Spleen (tissue), 11 donors: ENCODE results near the gene SPINDOC. TPM values are rescaled to one million over a fixed set of nuclear protein-coding genes. Genes with fewer than 3 reads are reported as not detected.
"Not testable (repeated sequence)": the region's sequence is repeated elsewhere in the genome, so short reads cannot be mapped to it uniquely, and the experiment has no call there.

ENCODE experiments used
- DNase-seq: peaks from one replicate; pipeline ENCODE4 v3.0.0-alpha.2; 2020
- H3K27ac ChIP-seq, 8 donors: fragments of 200-600 bp; sonication (generic) in 7 of 8; 1 replicate in 4 of 8; 2 replicates in 4 of 8; pipeline versions ENCODE4 v1.5.0 to v1.8.0; 2016 to 2021; ENCODE audit warnings: inconsistent platforms in 4 of 8, mild to moderate bottlenecking in 4 of 8, moderate library complexity in 1 of 8
- H3K27me3 ChIP-seq, 7 donors: fragments of 200-600 bp; sonication (generic) in 6 of 7; replicated peaks in 1 of 7; 1 replicate in 4 of 7; 2 replicates in 3 of 7; pipeline versions ENCODE4 v1.5.0 to v1.8.0; 2016 to 2021; ENCODE audit warnings: inconsistent platforms in 3 of 7, mild to moderate bottlenecking in 1 of 7
- H3K36me3 ChIP-seq, 6 donors: fragments of 200-600 bp; sonication (generic) in 5 of 6; 1 replicate in 4 of 6; 2 replicates in 2 of 6; pipeline versions ENCODE4 v1.5.0 to v1.8.0; 2016 to 2021; ENCODE audit warnings: inconsistent platforms in 2 of 6
- H3K4me1 ChIP-seq, 6 donors: fragments of 200-600 bp; sonication (generic) in 5 of 6; 1 replicate in 3 of 6; 2 replicates in 3 of 6; pipeline versions ENCODE4 v1.5.0 to v1.8.0; 2016 to 2021; ENCODE audit warnings: inconsistent platforms in 3 of 6
- H3K4me3 ChIP-seq, 8 donors: fragments of 200-600 bp; sonication (generic) in 7 of 8; 1 replicate in 4 of 8; 2 replicates in 4 of 8; pipeline versions ENCODE4 v1.5.0 to v1.8.0; 2016 to 2021; ENCODE audit warnings: inconsistent platforms in 4 of 8, mild to moderate bottlenecking in 4 of 8, moderate library complexity in 2 of 8
- H3K9me3 ChIP-seq, 8 donors: fragments of 200-600 bp; sonication (generic) in 7 of 8; 1 replicate in 4 of 8; 2 replicates in 4 of 8; pipeline versions ENCODE4 v1.5.0 to v1.8.0; 2016 to 2021; ENCODE audit warnings: inconsistent platforms in 4 of 8
- POLR2A ChIP-seq, 3 donors: fragments of 450-650 bp; IDR thresholded peaks; one replicate each; pipeline ENCODE4 v1.5.1; 2017; ENCODE audit warnings: antibody characterized with exemption in 3 of 3, mild to moderate bottlenecking in 1 of 3
- POLR2AphosphoS5 ChIP-seq, 3 donors: sonication (generic); formaldehyde crosslinking; IDR thresholded peaks; one replicate each; pipeline ENCODE4 v1.5.1; 2017; ENCODE audit warnings: antibody characterized with exemption in 3 of 3
- WGBS, 5 donors: extraction: QIAGEN DNeasy Blood & Tissue Kit in 3 of 5; methylation state at CpG; one replicate each; pipeline versions ENCODE4 v1.1.5 to v1.1.7; 2013 to 2018; 5-methylcytosine and 5-hydroxymethylcytosine counted together
- intact Hi-C: fragments of 100-400 bp; cut with DNase I; formaldehyde crosslinking; loops from one replicate; pipeline ENCODE4 v1.15.0; 2023; ENCODE audit warnings: low total_unique reads
- polyA plus RNA-seq, 3 donors: library from polyadenylated mRNA; stranded (reverse); fragments of 200-250 nt; gene quantifications; one replicate each; pipeline ENCODE4 v1.2.1, GENCODE V29; 2013
- total RNA-seq, 7 donors: library from RNA; depleted of rRNA in 3 of 7; stranded (reverse); fragments of >200 nt in 3 of 7; fragmentation: NEBNext Ultra II Directional in 4 of 7; extraction: Animal tissue kit (Norgen Biotek cat#: 25700) in 4 of 7; gene quantifications; one replicate each; pipeline versions ENCODE4 v1.1.0 to v1.2.1, GENCODE V29; 2016 to 2021
- TF ChIP-seq, protein P1 (sequence below), 11 experiments: fragments of 200-600 bp in 7 of 11; fragments of 450-650 bp in 4 of 11; sonication (generic) in 4 of 11; IDR thresholded peaks in 8 of 11; conservative IDR thresholded peaks in 3 of 11; 1 replicate in 7 of 11; 2 replicates in 4 of 11; pipeline versions ENCODE4 v1.4.0 to v1.8.0; 2016 to 2021; ENCODE audit warnings: antibody characterized with exemption in 11 of 11, inconsistent platforms in 4 of 11, mild to moderate bottlenecking in 1 of 11
- donor health status: healthy with polysubstance abuse.
- donor health status: DM: no; HTN: no; CAD: no; lungs with moderate emphysema.
- donor health status: DM: no; HTN: no; CAD: no.
- donor health status: Bipolar disorder and iron deficiency.
- donor health status: healthy.
- donor health status: DM: no; HTN: no; CAD: no.
- donor health status: DM: yes; HTN: yes; CAD: no.

SPINDOC gene
- total and polyA plus RNA-seq, 10 donors = 5.1 to 16.8 (median 13.3) TPM

DNA sequence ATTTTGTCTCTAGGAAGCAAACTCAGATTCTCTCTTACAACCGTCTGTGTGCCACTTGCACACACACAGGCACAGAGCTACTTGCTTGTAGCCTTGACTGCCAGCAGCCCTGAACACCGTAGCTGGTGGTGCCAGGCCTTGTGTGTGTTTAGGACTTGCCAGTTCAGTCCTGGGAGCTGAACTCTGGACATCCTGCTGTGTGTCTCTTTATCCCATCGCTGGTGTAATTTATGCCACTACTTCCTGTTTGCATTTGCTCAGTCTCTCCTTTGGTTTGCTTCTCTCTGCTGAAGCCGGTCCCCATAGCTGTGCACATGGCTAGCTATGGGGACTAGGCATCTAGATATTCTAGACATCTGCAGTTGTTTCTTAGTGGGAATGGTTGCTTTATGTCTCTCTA is 49.7 kb downstream of the SPINDOC start:
- H3K27ac ChIP-seq = peak overlapping the region in 7 of 8 donors; percentile 20 to 80 (median 65)
- H3K27me3 ChIP-seq = no peaks in the 10 kb centered on the region
- peaks cover 21 to 98% (median 78%) of the 10 kb centered on the region in 6 donors for H3K4me1 ChIP-seq

DNA sequence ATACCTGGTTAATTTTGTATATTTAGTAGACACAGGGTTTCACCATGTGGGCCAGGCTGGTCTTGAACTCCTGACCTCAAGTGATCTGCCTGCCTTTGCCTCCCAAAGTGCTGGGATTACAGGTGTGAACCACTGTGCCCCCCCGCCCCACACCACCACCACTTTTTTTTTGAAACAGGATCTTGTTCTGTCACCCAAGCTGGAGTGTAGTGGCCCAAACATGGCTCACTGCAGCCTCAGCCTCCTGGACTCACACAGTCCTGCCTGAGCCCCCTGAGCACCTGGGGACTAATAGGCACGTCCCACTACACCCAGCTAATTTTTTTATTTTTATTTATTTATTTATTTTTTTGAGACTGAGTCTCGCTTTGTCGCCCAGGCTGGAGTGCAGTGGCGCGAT is 50.4 kb downstream of the SPINDOC start:
- H3K9me3 ChIP-seq, H3K4me3 ChIP-seq, DNase-seq, H3K27me3 ChIP-seq, intact Hi-C loops: not testable (repeated sequence)
- WGBS, 5 donors = 94 to 99% (median 96%) methylated on average over 6 of the region's 6 CpGs
- H3K4me1 ChIP-seq = peaks cover 28 to 98% (median 78%) of the 10 kb centered on the region in 6 donors
- H3K36me3 ChIP-seq = peaks cover 0 to 67% (median 8%) of the 10 kb centered on the region in 6 donors
- H3K27ac ChIP-seq = peak overlapping the region in 5 of 8 donors; percentile 37 to 80 (median 69)

More for the DNA sequence above, 49.7 kb downstream of the SPINDOC start:
- intact Hi-C loops = no loop called here
- Histone ChIP-seq H3K4me3 (peak overlapping the region in 1 of 8 donors; percentile 16), H3K9me3 (no peaks in the 10 kb centered on the region), H3K36me3 (peaks cover 0 to 66% (median 8%) of the 10 kb centered on the region in 6 donors)
- DNase-seq = no peak
- 9 to 19% (median 16%) methylated on average over 4 of the region's 4 CpGs for WGBS, 5 donors
- TF ChIP-seq, protein P1, sequence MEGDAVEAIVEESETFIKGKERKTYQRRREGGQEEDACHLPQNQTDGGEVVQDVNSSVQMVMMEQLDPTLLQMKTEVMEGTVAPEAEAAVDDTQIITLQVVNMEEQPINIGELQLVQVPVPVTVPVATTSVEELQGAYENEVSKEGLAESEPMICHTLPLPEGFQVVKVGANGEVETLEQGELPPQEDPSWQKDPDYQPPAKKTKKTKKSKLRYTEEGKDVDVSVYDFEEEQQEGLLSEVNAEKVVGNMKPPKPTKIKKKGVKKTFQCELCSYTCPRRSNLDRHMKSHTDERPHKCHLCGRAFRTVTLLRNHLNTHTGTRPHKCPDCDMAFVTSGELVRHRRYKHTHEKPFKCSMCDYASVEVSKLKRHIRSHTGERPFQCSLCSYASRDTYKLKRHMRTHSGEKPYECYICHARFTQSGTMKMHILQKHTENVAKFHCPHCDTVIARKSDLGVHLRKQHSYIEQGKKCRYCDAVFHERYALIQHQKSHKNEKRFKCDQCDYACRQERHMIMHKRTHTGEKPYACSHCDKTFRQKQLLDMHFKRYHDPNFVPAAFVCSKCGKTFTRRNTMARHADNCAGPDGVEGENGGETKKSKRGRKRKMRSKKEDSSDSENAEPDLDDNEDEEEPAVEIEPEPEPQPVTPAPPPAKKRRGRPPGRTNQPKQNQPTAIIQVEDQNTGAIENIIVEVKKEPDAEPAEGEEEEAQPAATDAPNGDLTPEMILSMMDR (IDR thresholded peaks at IDR 0.05 in 8 of 11, conservative IDR thresholded peaks at IDR 0.05 in 3 of 11) = no peak
- TF ChIP-seq POLR2AphosphoS5 (IDR thresholded peaks at IDR 0.05) = peak in 1 of 3 donors; percentile 20

DNA sequence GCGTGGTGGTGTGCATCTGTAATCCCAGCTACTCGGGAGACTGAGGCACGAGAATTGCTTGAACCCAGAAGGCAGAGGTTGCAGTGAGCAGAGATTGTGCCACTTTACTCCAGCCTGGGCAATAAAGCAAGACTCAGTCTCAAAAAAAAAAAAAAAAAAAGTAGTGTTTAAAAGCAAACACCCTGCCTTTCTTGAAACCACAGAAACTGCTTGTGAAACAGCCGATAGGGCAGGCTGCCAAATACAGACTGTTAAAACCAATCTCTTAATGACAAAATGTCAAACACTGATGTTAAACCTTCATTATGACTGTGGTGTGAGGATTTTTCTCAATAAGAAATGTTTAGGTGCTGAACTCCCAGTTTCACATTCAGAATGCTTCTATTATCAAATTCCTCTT is 53.0 kb downstream of the SPINDOC start:
- intact Hi-C loops = no loop called here
- H3K4me1 ChIP-seq = peaks cover 50 to 99% (median 91%) of the 10 kb centered on the region in 6 donors
- peak overlapping the region in 6 of 8 donors; percentile 31 to 83 (median 62) for H3K27ac ChIP-seq
- peak overlapping the region in 1 of 8 donors; percentile 21 for H3K4me3 ChIP-seq
- WGBS, 5 donors = 22 to 46% (median 30%) methylated on average over 4 of the region's 4 CpGs
- H3K36me3 ChIP-seq = peaks cover 0 to 52% (median 8%) of the 10 kb centered on the region in 6 donors
- no peaks in the 10 kb centered on the region for H3K9me3 ChIP-seq
- no peaks in the 10 kb centered on the region for H3K27me3 ChIP-seq
- no peak for DNase-seq
- TF ChIP-seq, protein P1 (IDR thresholded peaks at IDR 0.05 in 8 of 11, conservative IDR thresholded peaks at IDR 0.05 in 3 of 11) = no peak
- TF ChIP-seq POLR2AphosphoS5 (IDR thresholded peaks at IDR 0.05) = peak in 1 of 3 donors; percentile 23
- TF ChIP-seq POLR2A (IDR thresholded peaks at IDR 0.05) = no peak

DNA sequence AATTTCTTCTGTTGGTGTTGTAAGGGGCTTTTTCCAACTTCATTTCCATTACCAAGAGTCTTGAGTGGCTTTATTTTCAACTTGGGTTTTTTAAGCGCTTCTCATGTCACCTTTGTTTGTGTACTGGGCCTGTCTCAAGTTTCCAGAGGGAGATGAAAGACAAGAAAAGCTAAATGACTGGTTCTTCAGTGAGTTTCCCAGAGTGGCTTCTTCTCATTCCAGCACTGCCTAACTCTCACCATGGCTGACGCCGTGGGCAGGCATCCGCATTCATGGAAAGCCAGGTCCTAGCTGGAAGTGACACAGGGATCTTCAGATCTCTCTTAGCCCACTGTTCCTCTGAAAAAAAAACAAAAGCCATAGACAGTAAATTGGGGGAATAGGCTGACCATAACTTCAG is 54.3 kb downstream of the SPINDOC start:
- intact Hi-C loops = no loop called here
- DNase-seq = no peak
- peak overlapping the region in 4 of 8 donors; percentile 7 to 83 (median 76) for H3K27ac ChIP-seq
- H3K36me3 ChIP-seq = peaks cover 0 to 39% (median under 1%) of the 10 kb centered on the region in 6 donors
- H3K4me3 ChIP-seq = no peak overlapping the region
- 93 to 99% (median 97%) methylated on average over 4 of the region's 4 CpGs for WGBS, 5 donors
- no peaks in the 10 kb centered on the region for H3K27me3 ChIP-seq
- TF ChIP-seq POLR2AphosphoS5 (IDR thresholded peaks at IDR 0.05) (no peak), POLR2A (IDR thresholded peaks at IDR 0.05) (no peak)
- TF ChIP-seq, protein P1 (IDR thresholded peaks at IDR 0.05 in 8 of 11, conservative IDR thresholded peaks at IDR 0.05 in 3 of 11) = no peak
- peaks cover 53 to 100% (median 97%) of the 10 kb centered on the region in 6 donors for H3K4me1 ChIP-seq
- H3K9me3 ChIP-seq = no peaks in the 10 kb centered on the region
